GM19043 (cell line): Measurements from ENCODE around the gene HLA-DMA.

Experiments
- ATAC-seq: cut with Tn5 transposase; IDR thresholded peaks from one replicate; pipeline ENCODE4 v1.9.1; 2021; ENCODE audit warnings: low read depth; ENCODE audit not compliant: unreplicated experiment

HLA-DMA gene

DNA sequence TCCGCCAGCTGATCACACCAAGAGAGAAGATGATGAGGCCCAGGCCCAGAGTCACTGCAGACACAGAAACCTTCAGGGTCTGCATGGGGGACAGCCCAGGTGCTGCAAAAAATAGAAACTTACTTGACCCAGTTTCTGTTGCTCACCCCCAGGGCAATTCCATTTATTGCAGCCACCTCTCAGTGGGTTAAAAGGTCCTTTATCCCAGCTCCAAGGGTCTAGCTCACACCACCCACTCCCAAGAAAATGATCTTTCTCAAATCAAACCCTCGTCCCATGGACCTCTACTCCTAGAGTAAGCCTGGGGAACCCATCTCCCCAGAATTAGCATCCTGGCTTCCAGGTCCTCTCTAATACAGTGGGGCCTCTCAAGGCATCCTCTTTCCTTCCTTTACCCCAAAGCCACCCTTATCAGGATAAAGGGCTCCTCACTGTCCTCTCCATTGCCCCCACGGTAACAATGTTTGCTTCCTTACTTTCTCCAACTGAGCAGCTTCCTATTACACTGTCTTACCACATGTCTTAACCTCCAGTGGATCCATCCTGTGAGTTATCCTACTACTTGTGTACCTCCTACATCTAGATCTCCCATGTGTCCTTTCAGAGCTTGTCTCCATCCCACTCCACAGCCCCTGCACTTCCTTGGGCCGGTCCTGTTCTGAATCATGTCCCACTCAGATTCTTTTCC lies 17.2 kb downstream of the HLA-DMA start:
- ATAC-seq = no peak

- no peak for ATAC-seq
Measured at GRCh38 chr6:32933661-32934085, 19.2 kb downstream of the HLA-DMA start.

DNA sequence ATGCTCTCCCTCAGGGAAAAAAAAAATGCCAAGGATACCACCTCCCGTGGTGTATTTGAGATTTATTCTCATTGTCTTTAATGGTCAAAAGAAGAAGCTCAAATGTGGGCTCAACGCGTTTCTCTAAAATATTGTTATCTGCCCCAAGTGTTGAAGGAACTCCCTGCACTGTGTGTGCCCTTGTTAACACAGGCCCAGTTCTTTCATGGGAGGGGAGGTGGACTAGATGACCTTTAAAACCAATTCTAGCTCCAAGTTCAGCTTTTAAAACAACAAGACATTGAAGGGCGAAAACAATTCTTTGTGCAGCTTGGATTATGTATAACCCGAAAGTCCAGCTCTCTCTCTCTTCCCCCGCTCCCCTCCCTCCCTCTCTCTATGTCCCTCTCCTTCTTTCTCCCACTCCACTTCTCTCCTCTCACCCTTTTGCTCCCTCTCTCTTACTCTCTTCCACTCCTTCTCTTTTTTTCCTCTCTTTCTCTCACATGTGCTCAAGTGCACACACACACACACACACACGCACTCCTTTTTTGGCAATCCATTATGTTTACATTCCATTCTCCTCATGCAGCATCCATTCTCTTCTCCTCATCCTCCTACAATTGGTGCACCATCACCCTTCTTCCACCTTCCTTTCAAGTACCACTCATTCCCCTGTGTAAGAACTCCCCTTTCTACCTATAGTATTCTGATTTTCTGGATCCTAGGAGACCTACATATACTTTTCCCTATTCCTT lies 20.6 kb downstream of the HLA-DMA start:
- ATAC-seq = no peak

GRCh38 chr6:32931211-32931610 lies 21.7 kb downstream of the HLA-DMA start:
- no peak for ATAC-seq

DNA sequence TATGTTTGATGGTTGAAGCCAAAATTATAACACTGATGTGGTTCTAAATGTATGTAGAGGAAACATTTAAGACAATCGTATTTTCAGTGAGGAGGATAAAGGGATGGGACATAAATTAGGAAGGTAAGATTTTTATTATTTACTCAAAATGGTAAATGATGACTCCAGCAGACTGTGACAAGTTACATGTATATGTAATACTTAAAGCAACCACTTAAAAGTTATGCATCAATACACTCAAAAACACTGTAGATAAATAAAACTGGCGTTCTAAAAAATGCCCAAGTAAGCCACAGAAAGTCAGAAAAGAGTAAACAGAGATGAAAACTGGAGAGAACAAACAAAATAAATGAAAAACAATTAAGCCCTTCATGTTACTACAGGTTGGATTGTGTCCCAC lies 30.8 kb downstream of the HLA-DMA start:
- ATAC-seq = no peak

GRCh38 chr6:32920715-32921114 lies 32.2 kb downstream of the HLA-DMA start:
- no peak for ATAC-seq

DNA sequence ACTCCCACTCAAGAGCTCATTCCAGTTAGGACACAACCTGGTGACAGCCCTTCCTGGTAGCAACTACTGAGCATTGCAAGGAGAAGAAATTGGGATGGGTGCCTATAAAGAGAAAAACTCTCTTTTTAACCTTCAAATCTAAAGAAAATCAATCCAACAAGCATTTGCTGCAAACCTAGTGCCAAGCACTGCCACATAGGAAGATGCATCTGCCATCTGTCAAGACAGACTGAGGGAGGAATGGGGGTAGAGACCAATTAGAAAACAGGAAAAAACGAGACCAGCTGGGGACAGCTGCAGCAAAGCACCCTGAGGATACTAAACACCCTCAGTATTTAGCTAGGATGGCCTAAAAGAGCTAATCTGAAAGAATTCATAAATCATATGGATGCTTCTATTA lies 39.9 kb downstream of the HLA-DMA start:
- ATAC-seq = no peak

DNA sequence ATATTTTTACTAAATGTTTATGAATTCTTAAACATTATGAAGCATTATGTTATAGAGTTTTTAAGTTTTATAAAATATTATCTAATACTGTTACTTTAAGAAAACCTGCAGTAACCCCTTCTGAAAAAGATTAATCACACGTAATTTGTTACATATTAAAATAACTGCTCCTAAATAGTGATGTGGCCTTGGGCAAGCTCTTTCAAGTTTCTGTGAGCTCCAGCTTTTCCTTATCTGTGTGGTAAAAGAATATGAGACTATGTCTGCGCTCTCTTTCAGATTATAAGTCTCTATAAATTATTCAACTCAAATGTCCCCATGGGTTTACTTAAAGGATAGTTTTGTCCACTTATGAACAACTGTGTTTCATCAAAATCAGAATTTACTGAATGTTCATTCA lies 44.0 kb downstream of the HLA-DMA start:
- no peak for ATAC-seq

GRCh38 chr6:32906539-32906938 lies 46.4 kb downstream of the HLA-DMA start:
- ATAC-seq = no peak

GRCh38 chr6:32905078-32905477 lies 47.8 kb downstream of the HLA-DMA start:
- ATAC-seq = no peak

- ATAC-seq = no peak
Measured at GRCh38 chr6:32903952-32904351, 48.9 kb downstream of the HLA-DMA start.
